Stimulated activated CD8-positive, alpha-beta memory T cell treated with anti-CD3 and anti-CD28 coated beads, Interleukin-15, amount 100 ng/mL, for 48 hours (primary cell): ENCODE measurements around the gene ARID3C.

Experiments
- DNase-seq, 2 donors: peaks; one replicate each; pipeline ENCODE4 v3.0.0-alpha.2; 2020; ENCODE audit warnings: low read depth in 2 of 2

Gene ARID3C

DNA sequence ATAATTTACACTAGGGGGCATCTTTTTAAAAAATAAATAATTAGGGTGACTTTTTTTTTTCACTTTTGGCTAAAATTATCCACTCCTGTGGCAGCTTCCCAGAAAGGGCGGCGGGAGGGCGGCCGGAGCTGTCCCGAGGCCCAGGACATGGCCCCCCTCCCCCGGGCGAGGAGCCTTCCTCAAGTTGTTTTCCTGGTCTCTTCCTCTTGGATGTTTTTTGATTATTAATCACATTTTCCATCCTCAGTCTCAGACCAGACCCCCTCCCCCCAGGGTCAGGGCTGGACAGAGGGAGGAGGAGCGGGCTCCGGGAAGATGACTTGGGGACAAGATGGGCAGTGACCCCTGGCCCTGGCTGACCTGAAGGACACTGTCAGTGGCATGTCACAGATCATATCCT, 34.7 kb downstream of the ARID3C start:
- no peak for DNase-seq

DNA sequence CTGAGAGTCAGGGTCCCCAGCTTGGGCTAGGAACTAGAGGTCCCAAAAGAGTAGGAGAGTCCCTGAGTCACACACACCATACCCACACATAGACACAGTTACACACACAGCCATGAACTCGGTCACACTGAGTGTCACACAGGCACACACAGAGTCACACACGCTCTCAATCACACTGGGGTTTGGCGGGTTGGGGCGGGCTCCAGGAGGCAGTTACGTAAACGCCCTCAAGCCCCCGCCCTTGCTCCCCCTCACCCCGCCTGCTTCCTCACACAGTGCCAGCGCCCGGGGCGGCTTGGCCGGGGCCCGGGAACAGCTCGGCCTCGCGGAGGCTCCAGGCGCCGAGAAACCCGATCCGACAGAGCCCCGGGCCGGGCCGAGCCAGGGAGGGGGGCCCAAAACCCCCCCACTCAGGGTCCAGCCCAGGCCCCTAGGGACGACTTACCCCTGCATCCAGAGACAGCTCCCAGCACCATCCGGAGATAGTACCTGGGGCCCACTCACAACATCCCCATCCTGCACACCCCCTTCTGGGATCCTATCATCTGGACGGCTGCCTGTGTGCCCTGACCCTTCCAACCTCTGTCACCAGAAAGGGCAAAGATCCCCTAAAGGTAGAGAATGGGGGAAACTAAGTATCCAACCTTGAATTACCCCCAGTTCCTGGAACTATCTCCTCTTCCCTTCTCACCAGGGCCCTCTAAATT, 35.8 kb downstream of the ARID3C start:
- no peak for DNase-seq

DNA sequence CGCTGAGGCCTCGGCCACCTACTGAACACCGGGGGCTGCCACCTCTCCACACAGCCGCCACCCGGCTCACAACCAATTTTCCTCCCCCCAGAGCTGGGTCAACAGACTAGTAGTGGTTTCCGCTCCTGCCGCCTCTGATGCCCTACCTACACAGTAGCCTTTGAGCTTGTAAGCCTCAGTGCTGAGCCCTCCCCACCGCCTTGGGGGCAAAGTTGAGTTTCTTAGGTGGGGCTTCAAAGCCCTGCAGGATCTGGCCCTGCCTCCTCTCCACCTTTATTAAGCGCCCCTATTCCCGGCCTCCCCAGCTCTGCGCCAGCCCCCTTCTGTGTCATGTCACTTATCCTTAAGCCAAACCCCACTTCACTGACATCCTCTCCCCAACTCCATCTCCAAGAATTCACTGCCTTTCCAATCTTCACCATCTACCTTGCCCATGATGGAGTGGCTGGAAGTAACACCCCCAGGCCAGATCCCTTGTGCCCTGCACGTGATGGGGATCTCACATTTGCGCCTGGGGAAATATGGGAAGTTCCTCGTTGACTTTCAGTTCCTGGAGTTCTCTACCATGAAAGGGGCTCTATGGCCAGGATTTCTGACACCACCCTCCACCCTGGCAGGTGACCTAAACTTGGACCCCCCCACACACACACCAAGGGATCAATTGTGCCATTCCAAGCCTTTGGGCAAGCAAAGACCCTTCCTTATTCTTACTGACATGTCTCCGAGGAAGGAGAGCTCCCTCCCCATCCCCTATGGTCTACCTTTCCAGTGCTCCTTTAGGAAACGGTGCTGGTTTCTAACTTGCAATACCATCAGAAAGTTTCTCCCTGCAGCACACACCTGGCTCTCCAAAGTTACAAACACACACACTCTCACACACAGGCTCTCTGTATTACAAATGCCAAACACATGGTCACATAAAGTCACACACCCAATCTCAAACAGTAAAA, 36.7 kb downstream of the ARID3C start:
- DNase-seq, result no peak

DNA sequence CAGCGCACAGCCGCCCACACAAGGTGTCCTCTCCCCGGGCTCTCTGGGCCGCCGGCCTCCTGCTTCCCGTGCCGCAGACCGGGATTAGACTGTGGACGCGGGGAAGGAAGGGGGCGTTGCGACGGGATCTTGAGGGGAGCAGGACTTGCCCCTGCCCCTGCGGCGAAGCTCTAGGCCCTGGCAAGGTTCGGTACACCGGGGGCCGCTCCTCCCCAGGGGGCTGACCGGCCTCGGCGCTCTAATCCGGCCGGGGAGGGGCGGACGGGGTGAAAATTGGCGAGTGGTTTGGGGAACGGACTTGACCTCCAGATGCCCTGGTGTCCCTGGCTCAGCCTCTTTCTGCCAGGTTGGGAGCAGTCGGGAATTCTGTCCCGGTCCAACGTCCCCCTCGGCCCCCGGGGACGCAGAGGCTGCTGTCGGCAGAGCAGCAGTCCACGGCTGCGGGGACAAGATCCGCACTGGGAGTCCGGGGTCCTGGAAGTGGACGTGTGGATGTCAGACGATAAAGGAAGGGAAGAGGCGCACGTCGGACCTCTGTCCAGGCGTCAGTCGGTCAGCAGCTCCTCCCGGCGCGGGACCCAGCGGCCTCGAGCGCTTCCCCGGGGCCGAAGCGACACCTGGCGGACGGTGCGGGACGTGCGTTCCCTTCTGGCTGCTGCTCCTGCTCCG, 37.5 kb downstream of the ARID3C start:
- peak; percentile 64 to 71 for DNase-seq

DNA sequence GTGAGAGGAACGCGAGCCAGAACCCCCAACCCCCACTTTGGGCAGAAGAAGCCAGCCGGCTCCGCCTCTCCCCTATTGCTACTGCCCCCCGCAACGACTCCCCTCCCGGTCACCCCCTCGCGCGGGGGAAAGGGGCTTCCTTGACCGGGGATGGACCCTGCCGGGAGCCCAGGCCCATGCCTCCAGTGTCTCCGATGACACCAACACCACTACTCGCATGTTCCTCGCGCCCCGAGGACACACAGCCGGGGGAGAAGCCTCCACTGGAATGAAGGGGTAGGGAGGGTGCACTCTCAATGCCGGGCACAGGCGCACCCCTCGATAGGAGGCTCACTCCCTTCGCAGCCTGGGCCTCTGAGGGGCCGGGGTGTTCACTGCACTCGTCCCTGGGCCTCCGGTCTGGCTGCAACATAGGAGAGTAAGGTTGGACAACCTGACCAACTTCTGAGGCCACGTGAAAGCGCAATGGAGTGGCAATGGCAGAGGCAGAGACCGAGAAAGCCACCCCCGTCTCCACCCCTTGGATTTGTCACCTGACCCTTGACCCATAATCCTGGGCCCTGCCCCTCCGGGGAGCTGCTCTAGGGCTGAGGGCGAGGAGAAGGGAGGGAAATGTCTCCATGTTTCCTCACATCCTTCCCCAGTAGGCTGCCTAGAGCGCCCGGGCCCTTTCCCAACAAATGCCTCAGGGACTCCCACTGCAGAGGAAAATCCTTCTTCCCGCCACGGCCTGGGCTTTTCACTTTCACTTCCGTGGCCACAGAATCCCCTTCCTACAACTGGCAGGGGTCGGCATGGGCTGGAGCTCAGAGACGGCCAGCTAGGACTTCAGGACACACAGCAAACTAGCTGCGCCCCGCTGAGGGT, 38.3 kb downstream of the ARID3C start:
- DNase-seq, result no peak

DNA sequence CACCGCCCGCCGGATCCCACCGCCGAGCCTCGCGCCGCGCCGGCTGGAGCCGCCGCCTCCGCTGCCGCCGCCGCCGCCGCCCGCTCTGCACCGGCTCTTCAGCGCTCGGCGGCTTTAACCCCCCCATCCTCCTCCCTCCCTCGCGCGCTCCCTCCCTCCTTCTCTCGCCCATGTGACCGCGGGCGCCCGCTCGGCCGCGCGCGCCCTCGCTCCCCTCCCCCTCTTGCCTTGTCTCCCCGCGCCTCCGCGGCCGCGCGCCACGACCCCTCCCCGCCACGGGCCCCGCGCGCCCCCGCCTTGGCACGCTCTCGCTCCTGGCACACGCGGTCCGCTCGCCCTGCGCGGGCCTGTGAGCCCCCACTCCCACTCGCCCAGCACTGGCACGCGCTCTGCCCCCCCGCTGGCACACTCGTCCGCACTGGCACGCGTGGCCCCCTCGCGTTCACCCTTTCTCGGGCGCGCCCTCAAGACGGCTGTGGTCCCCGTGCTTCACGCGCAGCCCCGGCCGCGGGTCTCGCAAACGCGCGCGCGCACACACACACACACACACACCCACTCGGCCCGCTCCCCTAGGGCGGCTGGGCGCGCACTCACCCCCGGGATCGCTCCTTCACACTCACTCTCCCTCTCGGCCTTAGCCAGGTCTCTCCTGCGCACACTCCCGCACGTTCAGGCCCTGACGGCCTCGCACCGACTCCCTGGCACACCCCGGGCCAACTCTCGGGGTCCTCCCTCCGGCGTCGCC, 39.1 kb downstream of the ARID3C start, which contains the start of gene CNTFR:
Gene CNTFR, minus strand, starts transcription at position 89 of the 745 bp plus-strand sequence. CDS start 20,743 bp downstream, outside the sequence.
- DNase-seq, result no peak

DNA sequence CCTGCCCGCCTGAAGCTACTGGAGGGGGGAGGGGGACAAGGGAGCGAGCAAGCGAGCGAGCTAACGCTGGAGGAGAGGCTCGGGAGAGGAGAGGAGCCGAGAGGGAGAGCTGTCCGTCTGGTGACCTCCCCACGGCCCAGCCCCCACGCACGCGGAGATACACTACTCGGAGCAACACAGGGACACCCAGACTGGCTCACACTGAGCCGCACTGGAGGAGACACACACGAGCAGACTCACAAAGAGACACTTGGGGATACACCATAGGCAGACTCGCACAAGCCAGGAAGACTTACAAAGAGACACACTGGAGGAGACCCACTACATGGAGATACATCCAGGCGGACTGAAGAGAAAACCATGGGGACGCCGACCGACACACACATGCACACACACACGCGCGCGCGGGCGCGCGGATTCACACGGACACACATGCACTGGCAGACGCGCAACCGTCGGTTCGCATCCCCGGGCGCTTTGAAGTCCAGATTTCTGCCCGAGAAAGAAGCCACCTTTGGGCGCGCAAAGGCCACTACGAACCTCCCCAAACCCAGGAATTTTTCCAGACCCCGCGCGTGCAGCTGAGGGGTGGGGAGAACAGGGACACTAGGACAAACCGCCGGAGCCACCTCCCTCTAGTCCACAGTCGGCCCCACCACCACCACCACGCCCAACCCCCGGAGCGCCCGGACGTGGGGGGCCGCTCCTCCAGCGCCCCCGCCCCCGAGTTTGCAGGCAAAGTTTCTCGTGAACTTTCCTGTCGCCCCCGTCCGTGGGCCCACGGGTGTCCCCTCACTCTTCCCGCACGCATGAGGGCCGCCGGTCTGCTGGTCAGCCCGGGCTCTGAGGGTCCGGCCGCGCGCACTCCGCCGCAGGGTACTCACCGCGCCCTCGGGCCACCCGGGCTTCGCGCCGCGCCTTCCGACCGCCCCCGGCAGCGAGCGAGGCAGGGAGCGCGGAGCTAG, 39.9 kb downstream of the ARID3C start:
- no peak for DNase-seq

DNA sequence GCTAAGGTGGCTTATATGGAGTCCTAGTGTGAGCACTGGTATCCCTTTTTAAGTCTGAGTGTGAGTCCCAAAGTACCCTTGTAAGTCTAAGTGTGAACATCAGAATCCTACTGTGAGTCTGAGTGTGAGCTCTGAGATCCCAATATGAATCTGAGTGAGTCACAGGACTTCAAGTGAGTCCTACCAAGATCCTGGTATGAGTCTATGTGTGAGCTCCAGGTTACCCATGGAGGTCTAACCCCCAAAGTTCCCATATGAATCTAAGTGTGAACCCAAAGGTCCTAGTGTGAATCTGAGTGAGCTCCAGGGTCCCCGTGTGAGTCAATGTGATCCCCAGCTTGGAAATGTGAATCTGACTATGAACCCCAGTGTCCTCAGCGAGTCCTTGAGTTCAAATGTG, 41.6 kb downstream of the ARID3C start:
- no peak for DNase-seq

DNA sequence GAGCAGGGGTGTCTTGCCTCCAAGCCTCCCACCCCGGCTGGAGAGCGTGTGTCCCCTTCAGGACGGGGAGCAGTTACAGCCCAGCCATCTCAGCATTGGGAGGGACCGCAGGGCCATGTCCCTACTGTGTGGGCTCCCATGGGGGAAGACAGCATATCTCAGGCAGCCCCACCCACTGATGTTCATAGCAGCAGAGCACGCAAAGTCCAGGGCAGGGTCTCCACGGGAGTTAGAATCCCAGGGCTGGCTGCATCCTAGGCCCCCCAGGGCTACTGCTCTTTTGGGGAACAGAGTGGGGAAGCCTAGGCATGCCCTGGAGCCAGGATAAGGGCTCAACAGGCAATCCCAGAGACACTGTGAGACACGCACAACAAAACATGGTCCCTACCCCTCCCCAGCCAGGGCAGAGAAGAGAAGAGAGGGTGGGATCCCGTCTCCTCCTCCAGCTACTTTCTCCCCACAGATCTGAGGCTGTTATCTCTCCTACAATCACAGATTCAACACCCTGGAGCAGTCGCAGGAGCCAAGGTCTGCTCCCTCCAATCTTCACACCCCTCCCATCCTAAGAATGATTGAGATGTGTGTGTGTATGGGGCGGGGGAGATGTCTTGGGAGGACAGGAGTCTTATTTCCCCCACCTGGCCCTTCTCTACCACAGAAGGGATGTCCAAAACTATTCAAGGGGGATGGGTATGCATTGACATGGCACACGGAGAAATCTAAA, 42.8 kb downstream of the ARID3C start:
- DNase-seq, result no peak

DNA sequence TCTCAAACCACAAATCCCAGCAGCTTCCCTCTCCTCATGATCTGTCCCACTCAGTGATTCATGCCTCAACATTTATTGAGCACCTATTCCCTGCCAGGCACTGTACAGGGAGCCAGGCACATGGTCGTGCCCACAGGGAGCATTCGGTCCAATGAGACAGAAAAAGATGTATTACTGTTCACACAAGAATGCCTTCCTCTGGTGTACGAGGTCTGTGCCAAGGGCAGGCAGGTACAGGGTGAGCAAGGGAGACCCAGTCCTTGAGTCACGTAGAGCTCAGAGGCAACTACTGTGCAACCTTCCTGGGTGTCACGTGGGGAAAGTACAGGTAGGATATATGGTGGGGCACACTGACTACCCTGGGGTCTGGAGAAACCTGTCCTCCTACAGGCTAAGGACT, 43.9 kb downstream of the ARID3C start:
- DNase-seq, result no peak

DNA sequence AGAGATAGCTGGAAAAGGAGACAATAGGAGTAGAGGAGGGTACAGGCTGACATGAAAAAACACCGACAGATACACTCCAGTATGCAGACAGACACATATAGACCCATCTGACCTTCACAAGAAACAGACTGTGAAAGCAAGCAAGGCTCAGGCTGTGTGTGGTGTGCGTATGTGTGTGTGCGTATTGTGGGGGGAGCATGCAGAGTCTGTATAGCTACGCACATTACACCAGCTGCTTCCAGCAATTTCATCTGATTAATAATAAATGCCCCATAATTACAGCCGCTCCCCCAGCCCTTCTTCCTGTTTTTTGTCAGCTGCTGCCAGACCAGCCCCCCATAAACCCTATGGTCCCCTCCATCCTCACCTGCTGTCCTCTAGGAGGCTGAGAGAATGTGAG, 46.1 kb downstream of the ARID3C start:
- no peak for DNase-seq

DNA sequence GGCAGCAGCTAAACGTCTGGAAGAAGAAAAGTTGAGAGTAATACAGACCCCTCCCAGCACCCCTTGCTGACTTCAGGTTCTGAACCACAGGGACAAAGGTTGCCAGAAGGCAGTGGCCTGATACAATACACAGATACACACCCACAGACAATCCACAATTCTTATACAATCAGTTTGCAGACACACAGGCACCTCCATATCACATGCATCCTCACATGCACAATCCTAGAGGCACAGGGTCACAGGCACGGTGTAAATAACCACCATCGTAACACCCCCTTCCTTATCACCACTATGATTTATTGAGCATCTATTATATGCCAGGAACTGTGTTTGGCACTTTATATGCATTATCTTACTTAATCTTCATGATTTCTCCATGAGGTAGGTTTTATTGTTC, 47.5 kb downstream of the ARID3C start:
- no peak for DNase-seq

DNA sequence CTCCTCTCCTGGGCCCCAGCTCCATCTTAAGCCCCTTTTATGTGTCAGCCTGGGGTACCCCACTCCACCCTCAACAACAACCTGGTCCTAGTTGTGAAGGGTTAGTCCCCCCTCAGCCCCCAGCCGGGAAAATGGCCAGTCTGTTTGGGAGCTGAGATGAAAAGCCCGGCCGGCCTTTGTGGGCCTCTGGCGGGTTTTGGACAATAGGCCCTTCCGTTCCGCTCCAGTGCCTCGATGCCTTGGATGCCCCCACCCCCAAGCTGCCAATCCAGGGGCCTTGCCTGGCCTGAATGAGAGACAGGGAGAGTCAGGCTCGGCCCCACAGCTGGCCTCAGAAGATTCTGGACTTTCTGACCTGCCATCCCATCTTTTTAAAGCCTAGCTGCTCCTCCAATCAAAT, 48.5 kb downstream of the ARID3C start:
- DNase-seq, result no peak

DNA sequence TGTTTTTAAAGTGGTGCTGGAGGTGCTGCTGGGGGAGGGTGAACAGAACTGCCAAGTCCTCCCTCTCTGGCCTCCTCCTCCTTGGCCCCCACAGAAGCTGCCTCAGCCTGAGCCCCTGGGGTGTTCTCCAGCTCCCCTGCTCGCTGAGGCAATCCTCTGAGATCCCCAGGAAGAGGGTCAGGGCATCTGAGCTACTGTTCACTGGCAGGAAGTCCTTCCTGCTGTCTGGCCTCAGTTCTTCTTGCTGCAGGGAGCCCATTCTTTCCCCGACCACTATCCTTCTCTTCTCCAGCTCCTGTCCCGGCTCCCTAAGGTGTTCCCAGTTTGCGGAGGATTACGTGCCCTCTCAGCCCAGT, 49.1 kb downstream of the ARID3C start:
- no peak for DNase-seq

DNA sequence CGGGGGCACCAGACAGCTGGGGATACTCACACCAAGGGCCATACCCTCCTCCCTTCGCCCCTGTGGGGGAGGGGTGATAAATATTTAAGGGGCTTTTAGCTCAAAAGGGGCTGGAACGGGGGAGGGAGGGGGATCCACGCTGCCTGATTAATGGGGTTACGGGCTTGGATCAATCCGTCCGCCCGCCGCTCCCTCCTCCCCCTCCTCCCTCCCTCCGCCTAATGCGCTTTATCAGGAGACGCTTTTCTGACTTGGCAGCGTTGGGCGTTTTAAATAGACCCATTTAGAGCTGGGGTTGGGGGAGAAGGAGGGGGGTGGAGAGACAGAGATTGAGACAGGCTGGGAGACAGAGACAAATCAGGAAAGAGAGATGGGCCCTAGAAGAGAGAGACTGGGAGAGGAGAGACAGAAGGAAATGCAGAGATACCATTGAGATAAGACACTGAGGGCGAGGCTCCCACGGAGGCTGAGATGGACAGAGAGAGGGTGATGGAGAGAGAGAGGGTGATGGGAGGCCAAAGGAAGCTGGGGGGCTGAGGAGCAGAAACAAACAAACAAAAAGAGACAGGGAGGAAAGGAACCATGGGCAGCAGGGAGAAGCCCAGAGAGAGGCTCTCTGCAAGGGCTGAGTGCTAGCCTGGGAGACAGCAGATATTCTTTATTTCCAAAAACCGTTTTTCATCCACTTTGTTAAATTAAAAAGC, 49.6 kb downstream of the ARID3C start:
- no peak for DNase-seq

DNA sequence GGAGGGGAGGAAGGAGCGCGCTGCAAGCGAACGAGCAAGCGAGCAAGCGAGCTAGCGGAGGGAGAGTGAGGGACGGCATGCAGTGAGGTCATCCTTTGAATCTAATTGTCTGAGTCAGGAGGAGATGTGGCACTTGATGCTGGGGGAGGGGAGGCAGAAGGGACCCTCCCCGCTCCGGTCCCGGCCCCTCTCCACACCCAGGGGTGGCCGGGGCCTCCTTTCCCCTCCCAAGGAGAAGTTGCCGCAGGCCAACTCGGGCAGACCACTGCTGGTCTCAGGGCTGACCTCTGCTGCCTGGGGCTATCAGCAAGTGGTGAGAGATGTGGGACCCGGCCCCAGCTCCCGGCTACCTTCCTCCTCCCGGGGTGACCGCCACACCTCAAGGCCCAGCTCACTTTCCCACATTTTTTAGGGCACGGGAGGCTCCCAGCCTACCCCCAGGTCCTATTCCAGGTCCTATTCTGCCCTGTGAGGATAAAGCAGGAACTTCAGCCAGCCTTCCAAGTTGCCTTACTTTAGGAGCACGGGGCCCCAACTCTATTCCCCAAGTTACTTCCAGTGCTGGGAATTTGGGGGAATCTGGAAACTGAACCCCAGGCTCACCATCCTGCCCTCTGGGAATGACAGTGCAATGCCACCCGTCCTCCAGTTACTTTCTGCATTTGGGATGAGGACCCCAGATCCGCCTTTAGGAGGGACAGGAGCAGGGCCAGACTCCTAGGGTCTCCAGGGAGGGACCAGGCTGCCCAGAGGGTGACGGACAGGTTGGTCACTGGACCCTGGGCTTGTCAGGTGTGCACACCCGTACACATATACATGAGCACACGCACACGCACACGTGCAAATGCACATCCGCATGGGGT, 50.4 kb downstream of the ARID3C start:
- DNase-seq, result no peak
